T-helper 1 cell (primary cell): ENCODE measurements around the gene BACE2.
"Not testable (repeated sequence)": the region's sequence is repeated elsewhere in the genome, so short reads cannot be mapped to it uniquely, and the experiment has no call there.

Experiments
- DNase-seq, 5 donors: peaks; one replicate each; pipeline ENCODE4 v3.0.0-alpha.2; 2012 to 2020

Gene BACE2

DNA sequence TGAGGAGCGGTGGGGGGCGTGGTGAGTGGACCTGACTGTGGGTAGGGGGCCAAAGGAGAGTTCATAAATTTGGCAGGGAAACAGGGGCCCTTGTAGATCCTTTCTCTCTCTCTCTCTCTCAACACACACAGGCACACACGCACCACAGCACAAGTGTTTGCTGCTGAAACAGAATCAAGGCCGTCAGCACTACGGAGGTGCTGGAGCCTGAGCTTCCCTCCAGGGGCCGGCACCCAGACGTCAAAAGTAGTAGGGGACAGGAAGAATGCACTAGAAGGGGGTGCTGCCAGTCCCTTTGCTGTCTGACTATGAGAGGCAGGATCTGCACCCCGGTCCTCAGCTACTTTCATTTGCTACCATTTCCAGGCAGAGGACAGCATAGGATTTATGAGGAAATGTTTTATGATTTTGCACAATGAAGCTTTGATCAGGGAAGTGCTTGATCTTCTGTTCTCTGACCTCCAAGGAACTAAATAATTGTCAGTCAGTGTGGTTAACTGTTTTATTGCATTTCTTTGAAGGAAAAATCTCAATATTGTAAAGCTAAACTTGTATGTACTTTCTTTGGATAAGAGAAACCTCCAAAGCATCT is 74.4 kb downstream of the BACE2 start:
- no peak for DNase-seq

- no peak for DNase-seq
These were observed 75.1 kb downstream of the BACE2 start for GRCh38 chr21:41243107-41243506.

GRCh38 chr21:41244266-41244880 is 76.4 kb downstream of the BACE2 start:
- not testable (repeated sequence) for DNase-seq

DNA sequence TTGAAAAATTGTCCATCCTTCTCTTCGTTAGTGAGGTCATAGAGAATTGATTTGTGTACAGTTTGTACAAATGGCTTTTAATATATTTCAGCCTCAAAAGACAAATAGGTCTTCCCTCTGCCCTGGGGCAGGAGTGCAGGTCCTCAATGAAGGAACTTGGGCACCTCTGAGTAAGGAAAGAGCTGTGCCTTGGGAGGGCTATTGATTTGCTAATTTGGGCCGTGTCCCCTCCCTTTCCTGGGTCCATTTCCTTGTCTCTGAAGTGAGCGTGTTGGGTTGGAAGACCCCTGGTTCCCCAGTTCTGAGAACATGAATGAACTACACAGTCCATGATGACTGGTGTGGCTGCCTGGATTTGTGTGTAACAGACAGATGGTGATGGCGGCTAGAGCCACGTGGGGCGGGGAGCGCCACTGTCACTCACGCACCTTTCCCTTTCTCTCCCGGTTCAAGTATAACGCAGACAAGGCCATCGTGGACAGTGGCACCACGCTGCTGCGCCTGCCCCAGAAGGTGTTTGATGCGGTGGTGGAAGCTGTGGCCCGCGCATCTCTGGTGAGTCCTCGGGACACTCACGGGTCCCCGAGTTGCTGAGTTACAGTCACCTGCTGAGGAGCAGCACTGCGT is 77.7 kb downstream of the BACE2 start:
- DNase-seq, result no peak

DNA sequence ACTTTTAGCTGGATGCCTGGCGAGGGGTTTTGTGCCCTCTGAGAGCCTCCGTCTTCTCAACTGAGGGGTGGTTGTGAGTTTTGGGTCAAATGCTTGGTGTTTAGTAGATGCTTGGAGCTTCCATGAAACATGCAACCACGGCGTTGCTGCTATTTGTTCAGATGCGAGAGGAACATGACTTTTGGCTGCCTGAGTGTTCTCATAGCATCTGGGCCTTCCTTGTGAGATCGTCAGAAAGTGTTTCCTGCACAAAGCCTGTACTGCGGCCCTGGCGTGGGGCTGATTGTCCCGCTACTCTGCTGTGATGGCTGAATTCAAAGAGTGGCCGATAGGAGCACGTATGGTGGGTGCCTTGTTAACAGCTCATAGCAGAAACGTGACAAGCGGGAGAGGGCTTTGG is 78.8 kb downstream of the BACE2 start:
- DNase-seq, result no peak

DNA sequence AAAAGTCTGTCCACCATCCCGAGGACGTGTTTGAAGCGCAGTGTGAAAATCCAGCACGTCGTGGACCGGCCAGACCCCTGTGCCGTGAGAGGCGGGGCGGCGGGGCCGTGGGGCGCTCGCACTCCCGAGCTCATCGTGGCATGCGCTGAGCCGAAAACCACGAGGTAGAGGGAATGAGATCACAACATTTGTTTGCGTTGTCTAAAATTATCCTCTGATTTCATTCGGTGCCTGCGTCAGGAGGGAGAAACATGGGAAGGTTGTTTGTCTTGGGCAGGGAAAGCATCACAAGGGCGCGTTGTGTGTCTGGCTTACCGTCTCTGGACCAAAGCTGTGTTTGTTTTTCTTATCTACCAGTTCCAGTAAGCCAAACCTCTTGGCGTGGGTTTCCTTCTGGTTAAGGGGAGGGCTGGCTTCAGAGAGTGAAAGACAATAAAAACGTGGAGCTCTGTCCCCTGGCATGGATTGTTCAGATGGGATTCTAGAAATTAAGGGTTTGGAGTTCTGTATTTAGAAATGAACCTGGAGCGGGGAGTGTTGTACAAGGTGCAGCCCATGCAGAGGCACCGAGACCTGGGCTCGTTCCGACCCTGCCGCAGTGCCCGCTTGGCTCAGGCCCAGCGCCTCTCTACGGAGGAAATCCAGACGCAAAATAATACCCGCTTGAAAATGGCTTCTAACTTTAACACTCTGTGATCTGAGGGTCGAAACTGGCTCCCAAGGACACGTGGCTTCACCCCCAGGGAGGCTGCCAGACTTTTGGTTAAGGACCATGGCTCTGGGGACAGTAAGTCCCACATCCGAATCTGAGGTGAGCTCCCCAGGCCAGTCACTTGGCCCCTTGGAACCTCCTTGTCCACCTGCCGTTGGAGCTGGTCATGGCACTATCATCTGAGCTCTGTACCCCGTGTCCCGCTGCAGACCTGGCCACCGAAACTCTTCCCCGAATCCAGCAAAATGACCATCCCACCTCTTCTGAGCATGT is 79.9 kb downstream of the BACE2 start:
- DNase-seq, result no peak

DNA sequence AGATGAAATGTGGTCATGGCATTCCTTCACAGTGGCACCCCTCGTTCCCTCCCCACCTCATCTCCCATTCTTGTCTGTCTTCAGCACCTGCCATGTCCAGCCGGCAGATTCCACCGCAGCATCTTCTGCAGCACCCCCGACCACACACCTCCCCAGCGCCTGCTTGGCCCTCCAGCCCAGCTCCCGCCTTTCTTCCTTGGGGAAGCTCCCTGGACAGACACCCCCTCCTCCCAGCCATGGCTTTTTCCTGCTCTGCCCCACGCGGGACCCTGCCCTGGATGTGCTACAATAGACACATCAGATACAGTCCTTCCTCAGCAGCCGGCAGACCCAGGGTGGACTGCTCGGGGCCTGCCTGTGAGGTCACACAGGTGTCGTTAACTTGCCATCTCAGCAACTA is 81.5 kb downstream of the BACE2 start:
- no peak for DNase-seq

DNA sequence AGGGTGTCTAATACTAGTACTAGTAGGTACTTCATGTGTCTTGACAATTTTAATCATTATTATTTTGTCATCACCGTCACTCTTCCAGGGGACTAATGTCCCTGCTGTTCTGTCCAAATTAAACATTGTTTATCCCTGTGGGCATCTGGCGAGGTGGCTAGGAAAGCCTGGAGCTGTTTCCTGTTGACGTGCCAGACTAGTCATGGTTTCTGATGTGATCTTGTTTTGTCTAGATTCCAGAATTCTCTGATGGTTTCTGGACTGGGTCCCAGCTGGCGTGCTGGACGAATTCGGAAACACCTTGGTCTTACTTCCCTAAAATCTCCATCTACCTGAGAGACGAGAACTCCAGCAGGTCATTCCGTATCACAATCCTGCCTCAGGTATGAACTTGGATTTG is 82.6 kb downstream of the BACE2 start:
- DNase-seq, result no peak

GRCh38 chr21:41251961-41252642 is 84.1 kb downstream of the BACE2 start:
- DNase-seq, result no peak

DNA sequence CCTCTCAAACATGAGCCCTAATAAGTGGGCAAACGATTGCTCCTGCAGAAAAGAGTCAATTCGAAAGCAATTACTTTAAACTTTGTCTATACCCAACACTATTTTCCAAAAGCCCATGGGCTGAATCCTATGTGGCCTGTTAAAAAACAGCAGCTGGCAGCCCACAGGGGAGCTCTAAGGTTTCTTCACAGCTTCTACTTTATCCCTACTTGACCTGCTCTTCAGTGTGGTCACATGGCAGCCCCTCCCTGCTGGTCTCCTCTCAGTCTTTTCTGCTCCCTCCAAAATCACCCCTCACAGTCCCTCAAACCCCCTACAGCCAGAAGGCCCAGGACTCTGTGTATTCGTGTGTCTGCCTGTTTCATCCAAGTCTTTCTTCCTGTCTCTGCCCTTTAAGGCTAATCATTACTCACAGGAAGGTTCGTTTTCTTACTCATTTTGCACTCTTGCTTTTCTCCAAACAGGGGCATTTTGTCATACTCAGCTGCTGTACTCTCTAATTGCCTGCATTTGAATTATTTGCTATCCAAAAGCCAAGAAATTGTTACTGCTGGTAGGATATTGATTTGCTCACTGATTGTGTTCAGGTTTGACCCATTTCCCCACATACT is 86.2 kb downstream of the BACE2 start:
- DNase-seq, result no peak

DNA sequence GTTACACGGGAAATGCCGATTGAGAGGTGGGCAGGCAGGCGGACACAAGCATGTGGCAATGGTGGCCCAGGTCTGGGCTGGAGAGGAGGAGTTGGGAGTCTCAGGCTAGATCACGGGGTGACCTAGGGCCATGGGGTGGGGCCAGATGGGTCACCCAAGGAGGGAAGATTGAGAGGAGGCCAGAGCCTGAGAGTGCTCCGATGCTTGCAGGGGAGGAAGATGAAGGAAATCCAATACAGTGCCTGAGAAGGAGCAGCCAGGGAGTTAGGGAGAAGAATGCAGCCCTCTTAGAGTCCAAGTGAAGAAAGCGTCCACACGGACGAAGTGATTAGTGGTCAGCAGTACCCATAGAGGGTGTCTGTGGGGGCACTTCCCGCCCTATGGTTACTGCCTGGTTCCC is 87.2 kb downstream of the BACE2 start:
- DNase-seq, result no peak

GRCh38 chr21:41256231-41256630 is 88.3 kb downstream of the BACE2 start:
- not testable (repeated sequence) for DNase-seq

- DNase-seq, result no peak
These were observed 89.1 kb downstream of the BACE2 start for GRCh38 chr21:41256771-41257702.

GRCh38 chr21:41258617-41259016 is 90.7 kb downstream of the BACE2 start:
- DNase-seq, result no peak

DNA sequence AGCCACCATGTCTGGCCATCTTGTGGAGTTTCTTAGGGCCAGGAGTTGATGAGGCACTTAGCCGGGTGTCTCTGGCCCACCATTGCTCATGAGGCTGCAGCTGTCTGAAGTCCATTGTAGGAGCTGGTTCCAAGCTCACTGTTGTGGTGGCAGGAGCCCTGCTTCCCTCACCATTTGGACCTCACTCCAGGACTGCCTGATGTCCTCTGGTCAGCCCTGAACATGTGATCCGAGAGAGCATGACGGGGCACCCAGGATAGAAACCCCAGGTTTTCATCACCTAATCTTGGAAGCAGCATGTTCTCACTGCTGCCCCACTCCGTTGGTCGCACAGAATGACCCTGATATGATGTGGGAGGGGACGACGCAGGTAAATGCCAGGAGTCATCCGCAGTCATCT is 92.5 kb downstream of the BACE2 start:
- no peak for DNase-seq

DNA sequence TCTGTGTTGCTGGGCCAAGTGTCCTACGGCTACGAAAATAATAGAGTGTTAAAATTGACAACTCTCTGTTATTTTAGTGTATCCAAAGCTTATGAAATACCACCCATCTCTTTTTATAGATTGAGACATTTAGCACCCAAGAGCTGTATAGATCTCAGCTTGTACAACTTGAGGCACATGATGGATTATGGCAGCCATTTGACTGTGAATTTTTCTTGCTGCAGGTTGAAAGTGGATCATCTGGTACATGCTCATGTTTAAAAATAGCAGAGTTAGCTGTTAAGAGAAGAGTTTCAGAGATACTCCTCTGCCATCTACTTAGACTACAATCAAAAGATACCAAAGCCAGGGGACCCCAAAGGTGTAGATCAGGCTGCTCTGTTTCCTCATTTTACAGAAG is 99.4 kb downstream of the BACE2 start:
- no peak for DNase-seq

GRCh38 chr21:41269535-41269934 is 101.6 kb downstream of the BACE2 start:
- DNase-seq, result no peak

GRCh38 chr21:41277196-41277595 is 109.2 kb downstream of the BACE2 start:
- DNase-seq, result no peak

DNA sequence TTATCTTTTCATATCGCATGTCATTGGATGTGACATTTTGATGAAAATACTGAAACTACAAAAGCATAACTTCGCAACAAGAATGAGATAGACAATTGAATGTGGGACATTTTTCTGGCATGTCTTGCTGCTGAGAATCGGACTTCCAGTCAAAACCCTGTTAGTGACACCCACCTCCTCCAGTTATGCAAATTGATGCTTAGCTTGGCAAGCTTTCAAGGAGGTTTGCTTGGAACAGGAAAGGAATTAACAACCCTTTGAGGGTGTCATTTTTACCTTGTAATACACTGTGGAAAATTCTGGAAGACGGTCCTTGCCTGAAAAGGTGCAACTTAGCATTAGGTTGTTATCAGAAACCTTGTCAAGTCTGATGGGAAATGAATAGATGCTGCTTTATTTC is 109.9 kb downstream of the BACE2 start:
- no peak for DNase-seq

DNA sequence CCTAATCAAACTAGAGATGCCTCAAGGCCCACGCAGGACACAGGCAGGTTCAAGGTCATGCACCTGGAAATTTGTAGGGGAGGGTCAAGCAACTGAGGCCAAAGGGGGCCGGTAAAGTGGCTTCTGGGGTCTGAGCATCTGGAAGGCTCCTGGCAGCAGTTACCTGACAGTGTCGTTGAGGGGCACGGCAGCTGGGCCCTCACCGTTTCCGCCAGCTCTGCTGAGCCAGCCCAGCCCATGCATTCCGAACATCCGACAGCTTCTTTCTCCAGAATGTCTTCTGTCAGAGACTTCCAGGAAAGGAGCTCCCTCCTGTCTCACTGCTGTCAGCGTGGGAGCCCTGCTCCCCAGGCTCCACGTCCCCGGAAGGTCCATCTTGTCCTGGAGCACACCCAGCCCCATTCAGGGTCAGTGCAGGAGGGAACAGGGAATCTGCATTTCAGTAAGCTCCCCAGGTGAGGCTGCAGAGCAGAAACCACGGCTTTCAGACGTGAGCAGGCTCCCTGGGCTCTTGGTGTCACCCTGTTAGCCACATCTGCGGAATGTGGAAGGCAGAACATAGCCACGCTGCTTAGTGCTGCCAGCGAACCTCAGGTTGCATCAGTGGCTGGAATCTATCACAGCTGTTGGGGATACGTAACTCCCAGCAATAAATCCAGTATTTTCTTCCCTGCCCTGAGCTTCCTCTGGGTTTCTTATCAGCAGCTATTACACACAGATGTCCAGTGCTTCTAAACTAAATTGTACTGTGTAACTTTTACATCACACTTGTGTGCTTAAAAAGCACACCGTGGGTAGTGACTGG is 112.4 kb downstream of the BACE2 start:
- no peak for DNase-seq
